Stimulated activated CD8-positive, alpha-beta memory T cell treated with anti-CD3 and anti-CD28 coated beads, Interleukin-12 subunit alpha, Interleukin-12 subunit beta, amount 100 ng/mL, for 24 hours (primary cell): ENCODE results near the gene ELMO1.

Experiments used
- DNase-seq: peaks from one replicate; pipeline ENCODE4 v3.0.0-alpha.2; 2020; ENCODE audit errors: extremely low read depth

ELMO1 gene

DNA sequence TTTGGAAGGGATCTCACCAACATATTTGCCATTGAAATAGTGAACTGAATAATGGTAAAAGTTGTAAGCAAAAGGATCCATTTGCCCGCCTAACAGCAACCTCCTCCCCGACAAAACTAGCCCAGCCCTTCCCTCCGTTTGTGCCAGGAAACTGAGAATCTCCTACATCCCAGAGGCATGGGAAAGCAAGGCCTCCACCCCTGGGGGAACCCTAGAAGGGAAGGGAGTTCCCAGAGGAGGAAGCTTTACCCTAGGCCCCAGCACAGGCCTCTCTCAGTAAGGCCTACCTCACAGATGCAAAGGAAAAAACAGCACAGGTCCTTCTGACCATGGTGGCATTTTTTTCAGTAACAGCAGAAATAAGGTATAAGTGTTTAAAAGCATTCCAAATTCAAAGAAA, 229.7 kb downstream of the ELMO1 start:
- no peak for DNase-seq

DNA sequence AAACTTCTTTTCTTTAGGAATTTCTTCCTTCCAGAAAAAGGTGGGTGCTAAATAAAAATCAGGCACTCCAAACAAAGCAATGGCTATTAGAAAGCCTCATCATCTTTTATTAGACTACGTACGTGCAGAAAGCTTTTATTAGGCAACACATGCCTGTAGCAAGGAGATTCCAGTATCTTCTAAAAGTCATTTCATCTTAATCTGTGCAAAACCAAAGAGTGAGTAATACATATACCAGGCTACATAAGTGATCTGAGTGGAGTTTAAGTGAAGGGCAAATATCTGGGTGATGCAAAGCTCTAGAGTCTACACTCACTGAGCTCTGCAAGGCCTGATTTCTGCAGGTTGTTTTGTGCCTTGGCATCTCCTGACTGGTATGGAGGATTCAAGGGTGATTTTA, 231.7 kb downstream of the ELMO1 start:
- DNase-seq = no peak

DNA sequence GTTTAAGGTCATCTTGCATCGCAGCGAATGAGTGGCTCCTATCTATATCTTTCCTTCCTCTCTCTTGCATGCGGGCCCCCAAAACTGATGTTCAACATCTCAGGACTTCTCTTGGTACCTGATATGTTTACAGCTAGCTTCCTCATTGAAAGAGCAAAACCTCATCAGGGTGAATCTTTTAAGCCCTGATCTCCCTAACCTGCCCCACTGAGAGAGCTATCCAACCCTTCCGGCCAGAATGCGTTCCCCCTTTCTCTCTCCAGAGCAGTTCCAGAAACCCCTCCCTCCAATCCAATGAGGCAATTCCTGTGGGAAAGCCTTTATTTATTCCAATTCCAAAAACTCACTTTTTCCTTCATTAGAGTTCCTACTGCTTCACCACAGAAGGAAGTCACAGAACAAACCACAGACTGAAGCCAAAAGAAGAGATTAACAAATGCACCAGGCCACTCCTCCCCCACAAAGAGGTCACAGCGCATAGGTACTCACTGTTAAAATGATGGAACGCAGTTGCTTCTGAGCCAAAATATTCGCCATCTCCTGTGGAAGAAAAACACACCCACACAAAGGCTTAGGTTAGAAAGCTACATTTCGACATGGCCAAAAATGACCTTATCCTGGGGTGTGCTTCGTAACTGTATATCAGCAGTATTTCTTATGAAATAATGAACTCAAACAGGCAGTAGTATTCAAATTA, 232.4 kb downstream of the ELMO1 start:
- no peak for DNase-seq

DNA sequence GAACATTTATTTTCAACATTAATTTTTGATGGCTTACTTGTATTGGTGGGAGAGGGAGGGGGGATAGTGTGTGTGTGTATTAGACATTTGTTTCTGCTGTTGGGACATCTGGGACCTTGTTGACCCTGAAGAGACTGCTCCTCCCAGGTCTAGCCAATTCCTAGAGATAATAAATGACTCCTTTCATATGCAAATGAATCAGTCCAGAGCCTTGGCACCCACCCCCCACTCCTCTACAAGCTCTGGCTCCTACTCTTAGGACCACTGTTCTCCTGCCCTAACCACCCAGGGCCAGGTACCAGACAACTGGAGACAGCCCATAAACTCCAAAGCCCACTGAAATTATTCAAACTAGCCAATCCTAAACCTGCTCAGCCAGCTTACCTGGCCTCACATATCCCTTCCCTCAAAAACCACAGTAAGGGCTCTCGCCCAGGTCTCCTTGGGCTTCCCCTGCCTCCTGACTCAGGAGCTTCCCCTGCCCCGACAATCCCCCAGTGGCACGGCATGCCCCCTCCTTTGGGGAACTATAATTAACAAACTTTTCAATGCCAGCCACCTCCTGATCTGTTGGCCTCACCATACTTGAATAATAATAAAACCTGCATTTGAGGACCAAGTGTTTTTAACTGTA, 233.3 kb downstream of the ELMO1 start:
- no peak for DNase-seq

DNA sequence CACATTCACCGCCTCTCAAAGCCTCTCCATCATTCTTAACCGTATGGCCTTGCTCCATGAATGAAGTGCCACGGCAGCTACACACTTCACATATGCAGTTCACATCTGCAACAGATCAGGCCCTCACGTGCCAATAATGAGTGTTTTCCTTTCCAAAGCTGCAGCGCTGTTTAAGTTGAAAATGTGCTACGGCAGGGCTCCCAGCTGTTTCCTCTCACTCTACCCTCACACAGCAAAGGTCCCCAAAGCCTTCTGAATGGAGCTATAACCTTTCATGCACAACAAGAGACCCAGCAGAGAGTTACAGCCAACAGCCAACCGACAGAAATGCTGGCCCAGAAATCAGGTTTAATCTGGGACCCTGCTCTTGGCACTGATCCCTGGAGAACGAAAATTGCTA, 236.1 kb downstream of the ELMO1 start:
- no peak for DNase-seq

DNA sequence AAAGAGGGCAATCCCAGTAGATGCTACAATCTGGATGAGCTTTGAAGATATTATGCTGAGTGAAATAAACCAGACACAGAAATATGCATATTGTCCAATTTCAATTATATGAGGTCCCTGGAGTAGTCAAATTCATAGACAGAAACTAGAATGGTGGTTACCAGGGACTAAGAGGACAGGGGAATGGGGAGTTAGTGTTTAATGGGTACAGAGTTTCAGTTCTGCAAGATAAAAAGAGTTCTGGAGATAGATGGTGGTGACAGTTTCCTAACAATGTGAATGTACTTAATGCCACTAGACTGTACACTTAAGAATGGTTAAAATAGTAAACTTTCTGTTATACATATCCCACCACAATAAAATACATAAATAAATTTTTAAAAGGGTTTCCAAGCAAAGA, 236.6 kb downstream of the ELMO1 start:
- DNase-seq = no peak

DNA sequence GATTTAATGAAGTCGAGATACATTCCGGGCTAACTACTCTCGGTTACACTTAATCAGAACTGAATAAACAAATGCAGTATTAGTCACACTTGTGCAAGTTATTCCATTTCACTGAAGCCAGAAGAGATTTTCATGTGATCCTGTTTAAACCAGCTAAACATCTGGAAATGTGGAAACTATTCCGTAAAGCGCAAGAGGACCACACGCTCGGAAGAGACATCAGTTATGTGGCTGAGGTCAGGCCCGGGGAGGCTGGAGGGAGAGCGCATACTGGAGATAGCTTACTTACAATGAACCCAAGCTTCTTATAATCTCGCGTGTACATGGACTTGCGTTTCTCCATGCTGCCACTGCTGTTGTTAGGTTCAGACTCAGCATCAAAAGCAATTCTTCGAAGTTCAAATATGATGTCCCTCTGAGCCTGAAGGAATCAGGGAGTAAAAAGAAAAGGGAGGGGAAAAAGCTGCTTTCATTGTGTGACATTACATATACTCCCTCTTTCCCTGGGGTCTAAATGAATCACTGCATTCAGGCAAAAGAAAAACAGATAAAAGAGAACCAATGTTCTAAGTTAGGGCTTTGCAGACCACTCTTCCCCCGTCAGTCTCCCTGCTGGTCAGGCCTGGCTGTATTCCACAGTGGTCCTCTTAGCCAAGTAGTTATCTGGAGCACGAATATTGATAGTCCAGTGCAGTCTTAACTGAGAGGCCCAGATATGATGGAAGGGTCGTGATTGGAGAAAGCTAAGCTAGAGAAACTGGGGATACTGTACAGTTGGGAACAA, 237.4 kb downstream of the ELMO1 start:
- no peak for DNase-seq

DNA sequence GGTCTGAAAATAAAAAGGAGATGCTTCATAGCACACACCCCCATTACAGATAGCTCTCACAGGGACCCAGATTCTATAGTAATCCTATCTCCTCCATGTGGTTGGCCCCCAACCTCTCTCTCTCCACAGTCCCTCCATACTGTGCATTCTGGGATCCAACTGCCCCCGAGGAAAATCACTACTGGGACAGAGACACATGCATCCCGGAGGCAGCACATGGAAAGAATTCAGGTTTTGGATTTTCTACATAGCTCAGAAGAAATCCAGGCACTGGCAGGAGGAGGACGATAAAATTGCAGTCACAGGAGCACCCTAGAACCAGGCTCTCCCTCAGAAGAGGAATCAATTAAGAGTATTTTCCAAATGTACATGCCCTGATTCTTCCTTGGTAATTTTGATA, 239.5 kb downstream of the ELMO1 start:
- DNase-seq = no peak

DNA sequence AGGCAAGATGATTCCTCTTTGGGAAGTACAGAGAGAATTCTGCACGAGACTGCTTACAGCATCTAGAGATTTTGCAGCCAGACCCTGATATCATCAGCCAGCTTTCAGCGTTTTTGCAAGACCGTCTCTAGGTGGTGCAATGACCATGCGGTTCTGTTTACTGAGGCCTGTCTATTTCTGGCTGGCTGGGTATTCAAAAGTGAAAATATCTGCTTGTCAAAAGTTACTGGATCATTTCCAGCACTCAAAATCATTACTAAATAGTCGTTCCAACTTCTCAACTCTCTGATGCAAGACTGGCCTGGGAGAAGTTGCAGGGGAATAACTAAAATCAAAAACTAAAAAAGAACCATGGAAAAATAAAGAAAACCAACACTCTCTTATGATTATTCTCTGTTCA, 240.1 kb downstream of the ELMO1 start:
- DNase-seq = no peak

DNA sequence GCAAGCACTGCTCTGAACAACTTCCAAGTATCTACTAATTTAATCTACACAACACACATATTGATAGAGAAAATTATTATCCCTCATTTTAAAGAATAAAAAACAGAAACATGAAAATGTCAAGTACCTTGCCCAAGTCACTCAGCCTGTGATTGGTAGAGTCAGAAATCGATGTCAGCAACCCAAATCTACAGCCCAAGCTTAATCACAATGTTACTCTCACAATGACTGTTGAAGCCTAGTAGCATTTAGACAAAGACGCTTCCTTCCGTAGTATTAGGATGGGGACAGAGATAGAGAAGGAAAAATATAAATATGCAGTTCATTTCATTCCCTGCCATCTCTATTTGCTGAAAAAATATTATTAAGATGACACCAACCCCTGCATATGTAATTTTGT, 242.5 kb downstream of the ELMO1 start:
- no peak for DNase-seq

DNA sequence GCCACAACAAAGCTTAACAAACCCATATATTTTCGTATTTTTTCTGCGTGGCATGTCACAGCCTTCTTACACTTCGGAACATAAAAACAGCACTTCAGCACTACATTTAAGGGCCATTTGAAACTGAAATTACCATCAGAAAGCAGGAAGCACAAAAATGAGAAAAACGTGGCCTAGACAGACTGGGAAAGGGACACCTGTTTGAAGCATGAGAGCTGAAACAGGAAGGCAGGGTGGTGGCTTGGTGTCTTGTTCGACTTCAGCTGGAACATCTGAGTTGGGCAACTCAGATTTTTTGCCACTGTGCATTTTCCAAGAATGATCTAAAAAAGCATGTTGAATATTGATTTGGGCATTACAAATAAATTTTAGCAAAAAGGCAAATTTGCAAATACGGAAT, 243.2 kb downstream of the ELMO1 start:
- no peak for DNase-seq

DNA sequence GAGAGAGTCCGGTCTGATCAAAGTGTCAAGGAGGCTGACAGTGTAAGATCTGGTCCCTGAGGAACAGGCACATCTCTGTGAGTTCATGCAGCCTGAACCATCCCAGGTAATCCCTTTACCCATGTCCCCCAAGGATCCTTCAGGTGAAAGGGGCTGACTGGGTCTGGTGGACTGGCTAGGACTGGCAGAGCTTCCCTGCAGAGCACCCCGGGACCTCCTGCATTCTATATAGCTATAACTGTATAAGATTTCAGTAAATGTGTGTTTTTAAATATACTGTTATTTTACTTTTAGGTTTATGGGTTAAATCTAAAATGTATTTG, 246.8 kb downstream of the ELMO1 start:
- no peak for DNase-seq

DNA sequence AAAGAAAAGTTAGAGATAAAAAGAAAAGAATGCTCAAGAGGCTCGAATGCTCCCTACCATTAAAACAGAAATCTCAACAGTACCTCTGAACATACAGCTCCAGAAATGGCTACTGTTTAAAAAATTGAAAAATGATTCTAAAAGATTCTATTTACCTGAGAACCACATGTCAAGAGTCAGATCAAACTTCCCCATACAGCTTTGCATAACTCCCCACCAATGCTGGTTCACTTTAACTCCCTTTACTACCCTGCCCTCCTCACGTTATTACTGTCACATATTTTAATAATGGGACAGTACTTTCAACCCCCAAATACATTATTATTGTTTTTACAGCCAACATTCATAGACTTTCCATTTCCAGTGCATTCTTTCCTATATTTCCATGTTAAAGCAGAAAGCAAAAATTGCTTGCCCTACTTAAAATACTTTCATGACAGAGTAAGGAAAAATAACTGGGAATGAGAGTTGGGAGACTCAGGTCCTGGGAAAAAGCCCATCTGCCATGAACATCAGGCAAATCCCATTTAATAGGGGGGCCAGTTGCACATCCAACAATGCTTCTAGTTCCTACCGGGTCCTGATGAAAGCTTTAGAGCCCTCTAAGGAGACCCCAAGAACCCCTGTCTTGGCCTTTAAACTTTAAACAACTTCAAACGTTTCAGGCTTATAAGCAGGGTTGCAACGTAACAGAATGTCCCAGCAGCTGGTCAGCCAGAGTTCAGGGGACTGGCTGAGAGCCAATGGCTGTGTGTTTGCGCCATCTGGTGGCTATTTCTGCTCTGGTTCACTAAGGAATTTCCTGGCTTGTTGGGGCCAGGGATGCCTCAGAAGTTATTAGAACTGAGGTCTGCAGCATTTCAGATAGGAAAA, 247.4 kb downstream of the ELMO1 start:
- DNase-seq = peak; percentile 3

DNA sequence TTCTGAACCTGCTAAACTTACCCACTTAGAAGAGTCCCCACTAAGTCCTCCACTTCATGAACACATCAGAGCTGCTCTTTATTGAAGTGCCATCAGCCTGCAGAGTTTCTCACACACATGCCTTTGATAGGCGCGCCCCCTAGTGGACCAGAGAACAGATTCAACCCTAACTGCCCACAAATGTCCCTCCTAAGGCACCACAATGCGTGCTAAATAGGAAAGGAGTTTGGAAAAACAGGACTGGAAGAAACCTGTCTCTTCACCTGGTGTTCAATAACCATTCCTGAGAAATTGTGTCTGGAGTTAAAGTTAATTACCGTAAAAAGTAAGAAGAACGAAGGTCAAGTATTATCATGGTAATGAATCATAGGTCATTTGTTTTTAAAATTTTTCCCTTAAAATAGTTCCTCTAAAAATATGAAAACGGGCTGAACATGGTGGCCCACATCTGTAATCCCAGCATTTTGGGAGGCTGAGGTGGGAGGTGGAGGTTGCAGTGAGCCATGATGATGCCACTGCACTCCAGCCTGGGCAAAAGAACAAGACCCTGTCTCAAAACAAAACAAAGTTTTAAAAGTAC, 249.7 kb downstream of the ELMO1 start:
- peak; percentile 35 for DNase-seq

DNA sequence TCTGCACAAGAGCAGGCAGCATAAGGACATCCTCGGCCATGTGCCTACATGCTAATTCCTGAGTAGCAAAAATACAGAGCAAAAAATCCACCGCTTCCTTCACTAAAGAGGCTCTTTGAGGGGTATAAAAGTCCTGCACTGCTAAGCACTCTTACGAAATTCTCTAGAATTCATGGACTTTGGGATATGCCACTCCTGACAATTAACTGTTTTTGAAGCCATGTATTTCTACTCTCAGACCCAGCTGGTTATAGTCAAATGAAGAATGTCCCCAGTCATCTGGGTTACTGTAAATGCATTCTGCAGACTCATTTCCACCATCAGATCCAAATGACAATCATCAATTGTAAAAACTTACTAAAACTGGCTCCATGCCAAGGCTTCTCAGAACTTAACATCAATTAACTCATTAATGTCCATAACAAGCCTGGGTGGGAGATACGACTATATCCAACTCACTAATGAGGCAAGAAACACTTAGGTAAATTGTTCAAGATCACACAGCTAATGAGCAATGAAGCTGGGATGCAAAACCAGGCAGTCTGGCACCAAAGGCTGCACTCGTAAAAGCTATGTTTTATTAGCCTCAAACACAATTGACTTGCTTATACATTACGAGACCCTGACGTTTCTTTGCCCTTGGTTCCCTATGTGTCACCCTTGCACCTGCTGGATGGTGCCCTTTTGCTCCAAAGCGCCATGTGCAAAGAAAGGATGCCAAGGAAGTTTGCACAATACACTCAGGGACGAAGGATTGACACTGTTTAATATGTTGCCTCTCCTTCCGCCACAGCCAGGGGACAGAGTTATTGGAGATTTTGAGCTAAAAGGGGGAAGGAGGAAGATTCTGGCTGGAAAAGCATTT, 250.4 kb downstream of the ELMO1 start:
- no peak for DNase-seq

DNA sequence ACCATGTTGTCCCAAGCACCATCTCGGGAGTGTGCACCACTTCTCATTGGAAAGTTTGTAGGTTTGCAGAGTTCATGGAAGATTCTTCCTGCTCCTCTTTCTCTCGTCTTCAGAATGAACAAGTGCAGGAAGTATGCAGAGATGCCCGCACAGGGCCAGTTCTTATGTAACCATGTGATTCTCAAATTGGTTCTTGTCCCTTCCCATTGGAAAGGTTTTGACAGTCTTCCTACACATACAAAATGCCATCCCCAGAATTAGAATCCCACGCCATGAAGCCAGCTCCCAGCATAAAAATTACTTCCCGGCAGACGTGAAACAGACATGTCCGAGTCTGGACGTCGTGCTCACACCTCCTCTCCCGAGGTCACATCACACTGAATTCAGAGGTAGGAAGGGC, 251.6 kb downstream of the ELMO1 start:
- DNase-seq = no peak

DNA sequence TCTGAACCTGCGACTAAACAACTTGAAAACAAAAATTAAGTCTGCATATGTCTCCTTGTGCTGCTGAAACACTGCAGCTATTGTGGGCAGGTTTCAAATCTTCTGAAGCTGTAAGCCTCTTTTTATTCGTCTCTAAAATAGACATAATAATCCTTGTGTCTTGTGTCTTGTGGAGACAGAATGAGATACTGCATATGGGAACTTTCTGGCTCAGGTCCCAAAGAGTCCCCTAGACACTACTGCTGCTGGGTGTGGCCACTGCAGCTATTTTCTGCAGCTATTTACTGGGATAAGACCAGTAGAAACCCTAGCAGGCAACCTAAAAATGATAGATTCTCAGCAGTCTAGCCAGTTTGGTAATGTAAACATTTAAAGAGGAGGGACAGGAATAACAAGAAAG, 252.0 kb downstream of the ELMO1 start:
- no peak for DNase-seq

DNA sequence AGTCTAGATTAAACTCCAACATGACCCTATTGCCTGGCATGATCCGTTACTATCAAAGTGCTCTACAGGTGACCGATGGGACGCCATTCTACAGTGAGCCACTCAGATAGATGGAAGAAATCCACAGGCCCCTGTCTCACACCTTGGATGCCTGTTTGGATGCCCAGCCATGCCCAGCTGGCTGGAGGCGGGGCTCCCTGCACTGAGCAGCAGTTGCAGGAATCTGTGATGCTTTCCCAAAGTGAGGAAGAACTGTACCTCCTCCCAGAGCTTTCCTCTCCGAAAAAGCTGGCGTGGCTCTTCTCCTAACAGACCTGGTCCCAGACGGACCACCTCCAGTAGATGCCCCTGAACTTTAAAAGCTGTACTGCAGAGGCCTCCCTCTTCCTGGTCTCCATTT, 253.3 kb downstream of the ELMO1 start:
- DNase-seq = no peak

DNA sequence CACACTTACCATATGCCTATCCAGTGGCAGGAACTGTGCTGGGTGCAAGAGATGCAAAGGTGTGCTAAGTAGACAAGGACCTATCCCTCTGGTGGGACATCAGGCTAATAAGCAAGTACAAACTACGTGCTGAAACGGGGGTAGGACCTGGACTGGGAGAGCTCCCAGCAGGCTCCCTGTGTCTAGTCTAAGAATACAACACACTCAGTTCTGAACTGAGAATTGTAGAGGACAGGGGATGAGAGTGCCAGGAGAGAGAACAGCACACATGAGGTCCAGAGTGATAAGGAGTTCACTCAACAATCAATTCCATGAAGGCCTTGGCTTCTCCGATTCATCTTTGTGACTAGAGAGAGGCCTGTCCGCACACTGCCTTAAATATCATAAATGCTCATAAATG, 253.7 kb downstream of the ELMO1 start:
- no peak for DNase-seq

DNA sequence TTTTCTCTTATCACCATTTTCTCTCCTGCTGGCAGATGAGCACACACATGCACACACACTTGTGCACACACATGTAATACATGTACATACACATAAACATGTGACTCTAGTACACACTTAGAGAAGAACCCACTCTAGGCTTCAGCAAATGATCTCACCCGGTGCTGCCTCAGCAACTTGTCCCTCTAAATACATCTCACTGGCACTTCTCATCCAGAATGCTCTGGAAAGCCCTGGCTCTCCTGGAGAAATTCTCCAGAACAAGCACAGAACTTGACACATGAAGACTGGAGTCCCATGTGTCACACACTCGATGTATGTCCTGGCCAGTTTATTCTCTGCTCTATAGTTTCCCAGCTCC, 254.9 kb downstream of the ELMO1 start:
- DNase-seq = no peak
